Activated CD4-positive, CD25-positive, alpha-beta regulatory T cell (primary cell): ENCODE data around the gene XPC.
"Not testable (repeated sequence)": the region's sequence is repeated elsewhere in the genome, so short reads cannot be mapped to it uniquely, and the experiment has no call there.

Experiments
- DNase-seq, 4 experiments: peaks; one replicate each; lab custom pipeline; 2025; lab: John Stamatoyannopoulos, UW

The XPC gene

DNA sequence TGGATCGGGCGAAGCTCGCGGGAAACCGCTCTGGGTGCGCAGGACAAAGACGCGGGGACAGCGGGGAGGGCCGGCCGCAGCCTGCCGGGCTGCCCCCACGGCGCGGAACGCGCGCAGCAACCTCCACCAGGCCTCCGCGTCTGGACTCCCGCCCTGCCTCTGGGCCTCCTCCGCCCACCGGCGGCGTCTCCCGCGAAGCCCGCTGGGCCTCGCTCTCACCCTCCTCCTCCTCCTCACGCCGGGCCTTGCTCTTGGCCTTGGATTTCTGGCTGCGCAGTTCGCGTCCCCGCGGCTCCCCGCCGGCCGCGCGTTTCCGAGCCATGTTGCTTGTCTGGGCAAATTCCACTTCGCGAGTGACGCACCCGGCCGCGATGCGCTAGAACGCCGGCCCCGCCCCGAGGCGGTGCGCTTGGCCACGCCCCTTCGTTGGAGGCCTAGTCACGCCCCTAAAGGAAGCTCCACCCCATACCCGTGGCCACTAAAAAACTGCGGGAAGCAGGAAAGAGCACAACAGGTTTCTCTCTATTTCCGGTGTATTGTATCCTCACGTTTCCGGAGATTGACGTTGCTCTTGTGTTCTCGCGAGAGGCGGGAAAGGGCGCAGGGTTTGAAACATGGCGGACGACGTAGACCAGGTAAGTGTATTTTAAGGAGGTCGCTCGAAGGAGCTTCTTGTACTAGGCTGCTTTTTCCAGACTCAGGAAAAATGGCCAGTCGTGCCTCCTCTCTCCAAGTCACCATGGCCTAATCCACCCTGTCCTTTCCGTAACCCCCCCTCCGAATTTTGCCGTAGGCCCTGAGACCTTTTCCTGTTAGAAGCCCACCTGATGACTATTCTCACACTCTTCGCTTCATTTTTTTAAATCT, at the start of gene XPC, which contains the start of gene LSM3:
Gene XPC, minus strand, starts transcription at position 355 of the 867 bp plus-strand sequence. Its CDS starts 33 bp downstream, at position 322.
Gene LSM3, plus strand, starts transcription at position 571 of the 867 bp plus-strand sequence. Its CDS starts 44 bp downstream, at position 615.
- peak; percentile 94 to 98 (median 96) for DNase-seq

DNA sequence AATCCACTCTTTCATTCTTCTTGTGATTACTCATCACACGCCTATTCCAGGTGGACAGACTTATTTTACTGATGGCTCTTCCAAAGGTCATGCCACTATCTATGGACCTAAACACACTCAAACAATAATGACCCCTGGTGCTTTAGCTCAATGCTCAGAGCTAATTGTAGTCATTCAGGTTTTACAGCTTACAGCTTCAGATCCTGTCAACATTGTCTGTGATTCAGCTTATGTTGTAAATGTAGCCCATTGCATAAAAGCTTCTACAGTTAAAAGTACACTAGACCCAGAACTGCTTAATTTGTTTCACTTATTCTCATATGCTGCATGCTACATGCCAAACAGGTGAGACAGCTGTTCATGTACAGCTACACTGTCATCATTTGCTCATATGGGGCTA, 49.5 kb upstream of the XPC start:
- no peak for DNase-seq

DNA sequence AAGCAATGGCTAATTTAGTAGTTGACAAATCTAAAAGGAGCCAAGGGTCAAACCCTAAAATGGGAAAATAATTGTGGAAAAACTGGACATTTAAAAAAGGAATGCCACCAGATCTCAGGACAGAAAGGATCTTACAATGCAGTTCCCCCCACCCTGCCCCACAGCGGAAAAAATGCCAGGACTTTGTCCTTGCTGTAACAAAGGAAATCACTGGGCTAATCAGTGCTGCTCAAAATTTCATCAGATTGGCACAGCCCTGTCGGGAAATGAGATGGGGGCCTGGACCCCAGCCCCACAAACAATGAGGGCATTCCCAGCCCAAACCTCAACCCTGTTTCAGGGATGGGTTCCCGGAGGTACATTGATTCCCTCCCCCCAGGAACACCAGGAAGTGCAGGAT, 48.0 kb upstream of the XPC start:
- DNase-seq: not testable (repeated sequence)

DNA sequence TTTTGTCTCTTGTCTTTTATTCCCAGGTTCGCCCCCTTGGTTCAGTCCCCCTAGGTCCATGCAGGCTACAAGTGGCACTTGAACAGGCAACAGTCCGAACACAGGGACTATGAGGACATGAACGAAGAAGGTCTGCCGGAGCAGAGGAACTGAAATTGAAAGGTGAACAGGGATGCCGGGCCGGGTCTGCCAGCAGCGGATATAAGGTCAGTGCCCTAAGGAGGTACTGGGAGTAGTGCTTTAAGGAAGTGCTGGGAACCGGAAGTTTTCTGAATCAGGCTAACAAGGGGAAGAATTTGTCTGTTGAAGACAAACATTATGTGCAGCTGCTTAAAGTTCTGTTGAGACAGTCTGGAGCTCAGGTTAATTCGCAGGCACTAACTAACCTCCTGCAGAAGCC, 47.0 kb upstream of the XPC start:
- no peak for DNase-seq

DNA sequence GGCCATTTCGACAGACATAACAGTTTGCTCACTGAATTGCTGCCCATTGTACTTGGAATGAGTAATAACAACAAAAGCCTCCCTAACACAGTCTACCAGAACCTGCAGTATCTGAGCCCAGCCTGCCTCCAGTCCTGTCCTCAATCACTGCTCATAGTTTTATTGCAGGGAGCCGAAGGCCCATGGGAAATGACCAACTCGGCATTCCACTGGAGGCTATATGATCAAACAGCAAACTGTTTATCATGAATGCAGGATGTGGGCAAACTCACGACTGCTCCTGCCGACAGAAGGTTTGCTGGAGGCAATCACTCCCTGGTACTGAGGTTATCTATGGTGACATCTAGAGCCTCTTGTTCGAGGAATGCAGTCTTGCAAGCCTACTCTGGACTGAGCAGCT, 46.5 kb upstream of the XPC start:
- no peak for DNase-seq

DNA sequence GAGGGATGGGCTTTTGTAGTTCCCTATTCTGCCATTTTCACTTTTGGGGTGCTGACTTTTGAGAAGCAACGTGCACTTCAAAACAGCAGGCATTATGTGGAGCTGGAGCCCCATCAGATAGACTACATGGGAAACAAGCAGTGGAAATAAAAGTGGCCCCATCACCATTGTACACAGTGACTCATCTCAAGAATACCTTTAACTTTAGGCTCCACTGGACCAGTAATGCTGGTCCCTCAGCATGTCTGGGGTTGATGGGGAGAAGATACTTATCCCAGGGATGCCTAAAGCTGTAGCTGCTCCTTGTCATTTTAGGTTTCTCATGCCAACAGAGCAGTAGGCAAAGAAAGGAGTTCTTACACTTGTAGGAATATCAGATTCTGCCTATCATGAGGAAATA, 45.2 kb upstream of the XPC start:
- DNase-seq: no peak

DNA sequence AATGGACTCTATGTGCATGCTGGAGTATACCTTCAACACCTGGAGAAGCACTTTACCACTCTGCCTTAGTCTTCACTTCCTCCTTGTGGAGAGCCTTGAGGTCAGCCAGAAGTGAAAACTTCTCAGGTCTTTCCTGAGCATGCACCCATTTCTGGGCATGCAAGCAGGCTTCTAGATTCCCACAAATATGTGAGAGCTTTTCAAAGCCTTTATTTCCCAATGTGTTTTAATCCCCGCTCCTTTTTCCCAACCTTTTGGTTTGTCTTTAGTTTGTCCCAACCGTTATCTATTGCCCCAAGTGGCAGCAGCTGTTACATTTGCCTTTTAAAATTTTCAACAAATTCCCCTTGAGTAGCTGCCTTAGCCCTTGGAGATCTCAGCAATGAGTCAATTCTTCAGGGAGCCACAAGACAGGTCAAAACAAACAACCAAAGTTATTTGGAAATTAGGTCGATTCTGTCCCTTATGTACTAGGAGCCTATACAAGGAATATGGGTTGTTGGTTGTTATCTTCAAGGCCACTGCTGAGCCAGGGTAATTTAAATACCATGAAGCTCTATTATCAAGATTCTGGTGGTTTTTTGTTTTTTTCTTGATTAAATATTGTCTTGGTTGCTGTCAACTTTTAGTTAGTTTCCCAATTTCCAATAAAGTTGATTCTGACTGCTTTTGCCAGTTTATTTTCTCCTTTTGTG, 44.6 kb upstream of the XPC start:
- DNase-seq: no peak

DNA sequence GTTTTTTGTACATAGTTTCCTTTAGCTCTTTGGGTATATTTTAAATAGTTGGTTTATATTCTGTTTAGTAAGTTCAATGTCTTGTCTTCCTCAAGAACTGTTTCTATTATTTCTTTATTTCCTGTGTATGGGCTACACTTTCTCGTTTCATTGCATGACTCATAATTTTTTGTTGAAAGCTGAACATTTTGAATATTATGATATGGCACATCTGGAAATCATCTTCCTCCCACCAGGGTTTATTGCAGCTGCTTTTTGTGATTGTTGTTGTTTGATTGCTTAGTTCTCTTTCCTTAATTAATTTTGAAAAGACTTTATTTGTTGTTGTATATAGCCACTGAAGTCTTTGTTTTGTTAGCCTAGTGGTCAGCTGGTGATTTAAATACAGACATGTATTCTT, 44.1 kb upstream of the XPC start:
- no peak for DNase-seq

DNA sequence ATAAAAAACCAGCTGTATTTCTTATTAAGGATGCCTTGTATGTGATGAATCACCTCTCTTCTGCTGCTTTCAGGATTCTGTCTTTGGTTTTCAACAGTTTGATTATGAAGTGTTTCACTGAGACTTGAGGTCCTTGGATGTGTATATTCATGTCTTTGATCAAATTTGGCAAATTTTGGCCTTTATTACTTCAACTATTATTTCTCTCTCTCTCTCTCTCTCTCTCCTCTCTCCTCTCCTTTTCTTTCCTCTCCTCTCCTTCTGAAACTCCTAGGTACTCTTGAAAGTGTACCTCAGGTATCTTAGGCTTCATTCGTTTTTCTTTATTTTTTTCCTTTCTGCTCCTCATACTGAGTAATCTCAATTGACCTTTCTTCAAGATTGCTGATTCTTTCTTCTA, 43.5 kb upstream of the XPC start:
- DNase-seq: no peak

DNA sequence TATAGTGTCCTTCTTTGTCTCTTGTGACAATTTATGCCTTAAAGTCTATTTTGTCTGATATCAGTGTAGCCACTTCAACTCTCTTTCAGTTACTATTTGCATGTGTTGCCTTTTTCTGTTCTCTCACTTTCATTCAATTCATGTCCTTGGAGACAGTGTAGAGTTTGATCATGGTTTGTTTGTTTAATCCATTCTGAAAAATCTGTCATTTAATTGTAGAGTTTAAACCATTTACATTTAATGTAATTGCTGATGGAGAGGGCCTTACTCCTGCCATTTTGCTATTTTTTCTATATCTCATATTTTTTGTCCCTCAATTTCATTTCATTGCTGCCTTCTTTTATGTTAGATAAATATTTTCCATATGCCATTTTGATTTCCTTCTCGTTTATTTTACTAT, 42.5 kb upstream of the XPC start:
- no peak for DNase-seq

DNA sequence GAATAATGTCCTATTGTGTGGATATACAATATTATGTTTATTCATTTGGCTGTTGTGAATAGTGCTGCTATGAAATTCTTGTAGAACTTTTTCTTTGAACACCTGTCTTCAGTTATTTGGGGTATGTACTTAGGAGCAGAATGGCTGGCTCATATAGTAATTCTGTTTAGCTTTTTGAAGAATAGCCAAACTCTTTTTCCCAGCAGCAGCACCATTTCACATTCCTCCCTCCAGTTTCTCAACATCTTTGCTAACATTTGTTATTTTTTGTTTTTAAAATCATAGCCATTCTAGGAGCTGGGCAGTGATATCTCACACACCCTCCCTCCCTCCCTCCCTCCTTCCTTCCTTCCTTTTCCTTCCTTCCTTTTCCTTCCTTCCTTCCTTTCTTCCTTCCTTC, 40.0 kb upstream of the XPC start:
- DNase-seq: no peak

DNA sequence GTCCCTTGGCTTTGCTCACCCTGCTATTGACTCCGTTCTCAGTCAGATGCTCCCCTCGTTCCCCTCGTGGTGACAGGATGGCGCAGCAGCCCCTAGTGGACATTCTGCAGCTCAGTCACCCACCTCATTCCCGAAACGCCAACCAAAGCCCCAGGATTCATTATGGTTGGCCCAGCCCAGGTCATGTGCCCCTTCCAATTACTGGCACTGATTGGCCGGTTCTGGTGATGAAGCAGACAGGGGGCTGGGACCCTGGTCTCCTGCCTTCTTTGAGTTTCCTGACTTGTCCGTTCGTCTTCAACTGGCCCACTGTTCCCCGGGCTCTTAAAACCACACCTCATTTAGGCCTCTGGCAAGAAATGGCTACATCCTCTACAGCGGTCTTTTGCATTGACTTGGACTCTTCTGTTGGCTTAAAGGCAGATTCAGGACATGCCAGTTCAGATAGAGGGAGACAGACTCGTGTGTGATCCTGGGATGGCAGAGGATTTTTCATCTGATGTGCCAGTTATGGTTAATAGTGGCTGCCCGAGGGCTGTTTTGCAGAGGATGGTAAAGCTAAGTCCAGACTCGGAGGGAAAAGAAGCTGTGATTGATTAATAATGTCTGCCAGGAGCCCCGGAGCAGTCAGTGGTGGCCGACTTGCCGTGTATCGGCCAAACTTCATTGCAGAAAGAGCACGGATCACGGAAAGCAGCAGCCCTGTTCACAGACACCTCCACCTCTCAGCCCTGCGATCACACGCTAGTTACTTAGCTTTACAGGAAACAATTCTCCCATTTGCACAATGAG, 38.1 kb upstream of the XPC start:
- peak in 2 of 4 experiments; percentile 34 to 36 for DNase-seq

DNA sequence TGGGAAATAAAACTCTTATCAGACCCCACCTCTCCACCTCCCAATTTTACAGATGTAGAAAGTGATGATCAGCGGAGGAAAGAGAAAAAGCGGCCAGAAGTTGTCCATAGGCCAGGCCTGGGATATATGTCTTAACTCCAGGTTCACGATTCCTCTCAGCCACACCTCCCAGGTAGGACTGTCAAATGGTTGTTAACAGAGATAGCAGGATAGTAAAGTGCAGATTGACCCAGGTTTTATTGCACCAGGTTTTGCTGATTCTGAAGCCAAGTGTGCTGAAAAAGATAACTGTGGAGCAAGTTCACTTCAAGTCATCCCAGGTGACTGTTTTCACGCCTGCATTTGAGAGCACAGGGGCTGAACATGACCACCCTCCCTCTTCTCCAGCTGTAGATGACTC, 36.4 kb upstream of the XPC start:
- no peak for DNase-seq

DNA sequence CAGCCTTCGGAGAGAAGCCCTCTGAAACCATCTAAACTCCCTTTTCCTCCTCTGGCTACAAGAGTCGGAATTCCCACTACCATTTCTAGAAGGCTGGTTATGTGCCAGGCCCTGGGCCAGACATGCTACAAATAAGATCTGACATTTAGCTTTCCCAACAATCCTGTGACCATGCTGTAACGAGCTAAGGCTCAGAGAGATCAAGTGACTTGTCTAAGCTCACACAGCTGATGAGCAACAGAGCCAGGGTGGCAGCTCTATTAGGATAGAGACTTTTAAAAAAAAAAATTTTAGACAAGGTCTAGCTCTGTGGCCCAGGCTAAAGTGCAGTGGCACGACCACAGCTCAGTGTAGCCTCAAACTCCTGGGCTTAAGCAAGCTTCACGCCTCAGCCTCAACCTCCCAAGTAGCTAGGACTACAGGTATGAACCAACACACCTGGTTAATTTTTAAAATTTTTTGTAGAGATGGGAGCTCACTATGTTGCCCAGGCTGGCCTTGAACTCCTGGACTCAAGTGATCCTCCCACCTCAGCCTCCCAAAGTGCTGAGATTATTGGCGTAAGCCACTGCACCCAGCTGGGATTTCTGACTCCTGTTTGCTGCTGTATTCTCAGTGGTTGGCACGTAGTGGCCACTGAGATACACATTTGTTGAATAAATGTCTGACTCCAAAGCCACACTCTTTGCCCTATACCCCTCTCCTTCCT, 34.8 kb upstream of the XPC start:
- no peak for DNase-seq

DNA sequence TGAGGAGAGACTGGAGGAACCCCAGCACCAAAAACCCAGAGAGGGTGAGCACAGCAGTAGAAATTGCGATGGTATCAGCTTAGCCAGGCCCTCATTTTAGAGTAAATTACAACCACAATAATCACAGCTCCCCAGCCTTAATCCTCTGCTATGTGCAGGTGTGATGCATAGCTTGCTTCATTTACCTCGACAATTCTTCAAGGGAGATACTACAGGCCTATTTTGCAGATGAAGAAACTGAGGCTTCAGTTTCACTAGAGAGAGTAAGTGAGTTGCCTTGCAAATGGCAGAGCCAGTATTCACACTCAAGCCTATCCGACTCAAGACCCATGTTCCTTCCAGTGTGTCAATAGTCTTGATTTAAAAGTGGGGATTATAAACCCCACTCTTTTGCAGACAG, 33.6 kb upstream of the XPC start:
- no peak for DNase-seq

DNA sequence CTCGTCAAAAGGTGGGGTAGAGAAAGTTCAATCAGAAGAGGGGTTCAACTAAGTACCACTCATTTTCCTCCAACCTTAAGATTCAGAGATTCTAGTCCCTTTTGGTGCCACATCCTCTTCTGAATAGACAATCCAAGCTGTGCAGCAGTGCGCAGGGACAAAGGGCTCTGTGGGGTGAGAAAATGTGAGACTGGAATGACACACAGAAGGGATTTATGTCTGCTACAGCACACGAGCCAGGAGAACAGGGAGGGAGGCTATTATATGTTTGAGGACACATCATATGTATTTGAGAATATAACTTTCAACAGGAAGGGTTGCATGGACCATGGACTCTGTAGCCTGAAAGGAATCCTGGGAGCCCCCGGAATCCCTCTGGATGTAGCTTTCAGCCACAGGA, 33.2 kb upstream of the XPC start:
- DNase-seq: no peak

DNA sequence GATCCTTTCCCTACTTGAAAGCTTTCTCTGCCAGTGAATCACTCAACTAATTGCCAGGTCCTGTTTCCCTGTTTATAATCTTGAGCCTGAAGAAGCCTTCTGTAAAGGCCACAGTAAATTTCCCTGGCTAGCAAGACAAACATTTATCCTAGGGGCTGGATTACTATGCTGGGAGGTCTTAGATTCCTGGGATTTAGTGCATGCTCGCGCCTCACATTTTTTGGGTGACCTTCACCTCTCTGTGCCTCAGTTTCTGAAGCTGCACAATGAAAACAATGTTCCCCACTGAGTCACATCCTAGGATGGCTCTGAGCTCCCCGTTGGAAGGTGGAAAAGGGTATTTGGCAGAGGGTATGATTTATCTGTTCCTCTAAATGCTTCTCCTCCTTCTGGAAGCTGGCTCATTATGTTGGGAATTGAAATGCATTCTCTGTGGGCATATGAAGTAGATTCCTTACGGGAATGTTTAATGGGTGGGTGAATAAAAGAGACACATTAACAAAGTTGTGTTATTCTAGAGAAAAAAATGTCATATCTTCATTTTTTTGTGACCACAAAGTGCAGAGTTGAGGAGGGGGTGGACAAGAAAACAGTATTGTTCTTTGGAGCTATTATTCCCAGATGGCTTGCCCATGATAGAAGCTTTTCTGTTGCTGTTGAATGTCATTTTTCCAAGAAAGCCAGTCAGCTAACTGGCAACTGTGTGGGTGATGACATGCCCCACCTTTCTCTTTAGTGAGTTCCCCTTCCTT, 32.6 kb upstream of the XPC start:
- no peak for DNase-seq

DNA sequence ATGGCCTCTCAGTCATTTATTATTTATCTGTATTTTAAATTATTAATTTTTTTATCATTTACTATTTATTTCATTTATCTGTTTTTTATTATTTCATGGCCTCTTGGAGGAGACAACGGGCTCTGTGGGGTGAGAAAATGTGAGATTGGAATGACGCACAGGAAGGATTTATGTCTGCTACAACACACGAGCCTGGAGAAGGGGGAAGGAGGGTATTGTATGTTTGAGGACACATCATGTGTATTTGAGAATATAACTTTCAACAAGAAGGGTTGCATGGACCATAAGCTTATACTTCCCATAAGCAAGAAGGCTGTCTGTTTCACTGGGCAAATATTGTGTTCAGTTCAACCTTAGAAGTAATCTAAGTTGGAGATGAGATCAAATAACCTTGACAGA, 31.9 kb upstream of the XPC start:
- DNase-seq: no peak

DNA sequence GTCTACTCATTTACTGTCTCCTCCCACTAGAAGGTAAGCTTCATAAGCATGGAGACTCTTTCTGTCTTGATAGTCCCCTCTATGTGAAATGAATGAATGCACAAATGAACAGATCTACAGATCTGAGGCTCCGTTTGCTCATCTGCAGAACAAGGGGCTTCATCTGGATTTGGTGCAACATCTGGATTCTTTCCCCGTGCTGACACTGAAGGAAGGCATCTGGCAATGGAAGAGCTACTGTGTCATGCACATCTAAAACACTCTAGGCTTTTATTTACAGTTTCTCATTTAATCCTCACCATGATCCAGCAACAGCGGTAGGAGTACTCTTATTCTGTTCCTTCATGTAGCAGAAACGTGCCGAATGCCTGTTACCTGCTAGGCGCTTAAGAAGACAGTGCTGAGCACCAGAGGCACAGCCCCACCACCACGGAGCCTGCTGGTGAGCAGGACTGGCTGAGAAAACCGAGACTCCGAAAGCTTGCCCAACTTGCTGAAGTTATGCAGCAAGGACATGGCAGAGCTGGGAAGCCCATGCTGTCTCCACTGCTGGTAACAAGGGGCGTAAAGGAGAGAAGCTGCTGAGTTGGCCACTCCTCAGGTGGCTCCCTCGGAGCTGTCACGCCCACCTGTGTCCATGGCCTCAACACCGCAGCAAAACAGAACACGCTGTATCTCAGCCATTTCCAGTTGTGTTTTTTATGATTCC, 31.3 kb upstream of the XPC start:
- DNase-seq: no peak

DNA sequence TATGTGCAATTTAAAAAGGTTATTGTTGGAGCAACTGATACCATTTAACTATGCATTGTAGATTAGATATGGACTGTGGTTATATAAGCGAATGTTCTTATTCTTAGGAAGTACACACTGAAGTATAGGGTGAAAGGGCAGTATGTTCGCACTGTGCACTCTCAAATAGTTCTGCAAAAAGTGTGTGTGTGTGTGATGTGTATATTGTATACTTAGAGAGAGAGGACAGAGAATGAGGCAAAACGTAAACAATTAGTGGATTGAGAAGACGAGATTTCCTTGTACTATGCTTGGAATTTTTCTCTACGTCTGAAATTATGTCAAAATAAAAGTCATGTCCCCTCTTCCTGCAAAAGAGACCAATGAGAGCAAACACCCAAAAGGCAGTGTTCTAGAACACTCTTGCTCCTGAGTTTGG, 30.6 kb upstream of the XPC start:
- DNase-seq: no peak

DNA sequence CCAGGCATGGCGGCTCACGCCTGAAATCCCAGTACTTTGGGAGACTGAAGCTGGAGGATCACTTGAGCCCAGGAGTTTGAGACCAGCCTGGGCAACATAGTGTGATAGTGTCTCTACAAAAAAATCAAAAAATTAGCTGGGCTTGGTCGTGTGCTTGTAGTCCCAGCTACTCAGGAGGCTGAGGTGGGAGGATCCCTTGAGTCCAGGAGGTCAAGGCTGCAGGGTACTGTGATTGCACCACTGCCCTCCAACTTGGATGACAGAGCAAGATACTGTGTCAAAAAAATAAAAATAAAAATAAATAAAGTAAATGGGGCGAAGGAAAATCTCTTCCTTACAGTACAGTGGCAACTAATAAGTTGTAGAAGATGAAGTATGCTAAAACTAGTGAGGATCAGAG, 29.8 kb upstream of the XPC start:
- no peak for DNase-seq
